VCaP (cell line): Measurements from ENCODE around the gene IFT43.

Source experiments
- H3K27ac ChIP-seq: fragments of 450-650 bp; 2 replicates; pipeline ENCODE4 v1.5.1; 2017
- TF ChIP-seq, protein P1 (sequence below): fragments of 450-650 bp; conservative IDR thresholded peaks from 2 replicates; pipeline ENCODE4 v1.5.1; 2017; ENCODE audit warnings: mild to moderate bottlenecking, moderate library complexity

Gene IFT43

GRCh38 chr14:76101391-76102379, 116.1 kb downstream of the IFT43 start:
- TF ChIP-seq, protein P1, sequence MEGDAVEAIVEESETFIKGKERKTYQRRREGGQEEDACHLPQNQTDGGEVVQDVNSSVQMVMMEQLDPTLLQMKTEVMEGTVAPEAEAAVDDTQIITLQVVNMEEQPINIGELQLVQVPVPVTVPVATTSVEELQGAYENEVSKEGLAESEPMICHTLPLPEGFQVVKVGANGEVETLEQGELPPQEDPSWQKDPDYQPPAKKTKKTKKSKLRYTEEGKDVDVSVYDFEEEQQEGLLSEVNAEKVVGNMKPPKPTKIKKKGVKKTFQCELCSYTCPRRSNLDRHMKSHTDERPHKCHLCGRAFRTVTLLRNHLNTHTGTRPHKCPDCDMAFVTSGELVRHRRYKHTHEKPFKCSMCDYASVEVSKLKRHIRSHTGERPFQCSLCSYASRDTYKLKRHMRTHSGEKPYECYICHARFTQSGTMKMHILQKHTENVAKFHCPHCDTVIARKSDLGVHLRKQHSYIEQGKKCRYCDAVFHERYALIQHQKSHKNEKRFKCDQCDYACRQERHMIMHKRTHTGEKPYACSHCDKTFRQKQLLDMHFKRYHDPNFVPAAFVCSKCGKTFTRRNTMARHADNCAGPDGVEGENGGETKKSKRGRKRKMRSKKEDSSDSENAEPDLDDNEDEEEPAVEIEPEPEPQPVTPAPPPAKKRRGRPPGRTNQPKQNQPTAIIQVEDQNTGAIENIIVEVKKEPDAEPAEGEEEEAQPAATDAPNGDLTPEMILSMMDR: no peak
- H3K27ac ChIP-seq: no peak overlapping the region

DNA sequence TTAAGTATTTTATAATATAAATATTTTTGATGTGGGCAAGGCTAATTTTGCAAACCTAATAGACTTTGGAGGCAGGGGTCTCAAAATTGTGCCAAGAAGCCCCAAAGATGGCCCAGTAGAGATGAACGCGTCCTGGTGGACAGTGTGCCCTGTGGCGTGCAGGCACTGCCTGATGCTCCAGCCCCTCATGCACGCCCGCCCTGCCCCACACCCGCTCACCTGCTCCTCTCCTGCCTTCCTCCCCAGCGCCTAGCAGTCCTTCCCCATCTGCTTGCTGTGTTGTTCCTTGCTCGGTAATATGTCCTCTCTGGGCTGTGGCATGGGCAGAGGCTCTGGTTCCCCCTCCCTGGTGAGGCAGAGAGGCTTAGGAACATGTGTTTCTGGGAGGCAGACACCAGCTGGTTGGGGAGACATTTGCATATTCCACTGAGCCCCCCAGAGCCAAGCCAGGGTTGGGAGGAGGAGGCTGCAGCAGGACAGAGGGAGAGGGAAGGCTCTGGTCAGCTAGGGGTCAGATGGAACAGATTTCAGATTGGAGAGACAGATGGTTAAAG, 119.3 kb downstream of the IFT43 start:
- TF ChIP-seq, protein P1: no peak
- no peak overlapping the region for H3K27ac ChIP-seq

DNA sequence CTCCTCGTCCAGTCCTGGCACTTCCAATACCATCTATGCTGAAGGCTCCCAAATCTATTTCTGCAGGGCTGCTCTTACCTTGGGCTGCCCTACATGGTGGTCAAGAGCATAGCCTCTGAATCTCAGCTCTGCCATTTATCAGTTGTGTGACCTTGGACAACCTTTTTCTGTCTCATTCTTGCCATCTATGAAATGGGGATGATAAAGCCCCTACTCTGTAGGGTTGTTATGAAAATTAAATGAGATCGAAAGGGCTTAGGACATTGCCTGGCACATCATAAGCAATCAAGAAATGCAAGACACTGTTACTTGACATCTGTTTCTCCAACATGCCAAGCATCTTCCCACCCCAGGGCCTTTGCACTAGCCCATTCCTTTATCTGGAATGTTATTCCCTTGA, 120.6 kb downstream of the IFT43 start:
- TF ChIP-seq, protein P1: no peak
- H3K27ac ChIP-seq: no peak overlapping the region

GRCh38 chr14:76109087-76109880, 123.7 kb downstream of the IFT43 start:
- TF ChIP-seq, protein P1: no peak
- H3K27ac ChIP-seq: no peak overlapping the region

GRCh38 chr14:76112889-76113624, 127.5 kb downstream of the IFT43 start:
- H3K27ac ChIP-seq: no peak overlapping the region
- TF ChIP-seq, protein P1: no peak

DNA sequence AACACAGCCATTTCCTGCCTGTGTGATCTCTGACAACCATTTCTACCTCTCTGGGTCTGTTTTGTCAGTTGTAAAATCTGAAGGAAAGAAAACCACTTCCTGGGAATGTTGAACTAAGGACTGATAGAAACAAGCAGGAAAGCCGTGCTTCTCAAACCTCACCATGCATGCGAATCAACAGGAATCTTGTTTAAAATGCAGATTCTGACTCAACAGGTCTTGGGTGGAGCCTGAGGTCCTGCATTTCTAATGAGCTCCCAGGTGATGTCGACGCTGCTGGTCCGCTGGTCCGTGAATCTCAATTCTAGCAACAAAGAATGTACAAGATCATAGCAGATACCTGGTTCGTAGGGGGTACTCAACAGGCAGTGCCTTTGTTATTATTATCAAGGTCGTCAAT, 128.1 kb downstream of the IFT43 start:
- TF ChIP-seq, protein P1: no peak
- H3K27ac ChIP-seq: no peak overlapping the region
